ENCODE data around the gene SOX6.

DNA sequence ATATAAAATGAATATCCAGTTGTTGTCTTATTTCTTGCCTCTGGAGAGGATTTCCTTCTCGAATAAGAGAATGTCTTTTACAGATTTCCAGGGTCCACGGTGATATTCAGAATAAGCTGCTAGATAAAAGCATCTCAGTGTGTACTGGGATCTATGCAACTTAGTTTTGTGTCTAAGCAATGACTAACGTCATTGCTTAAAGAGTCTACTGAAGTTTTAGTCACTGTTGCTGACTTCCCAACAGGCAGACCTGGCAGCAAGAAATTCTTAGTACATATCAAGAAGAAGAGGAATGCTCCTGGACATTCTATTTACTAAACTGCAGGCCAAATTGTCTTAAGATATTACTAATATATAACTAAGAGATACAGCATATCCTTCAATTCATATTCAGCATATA lies 70.3 kb downstream of the SOX6 start:
- TF ChIP-seq, protein P1, sequence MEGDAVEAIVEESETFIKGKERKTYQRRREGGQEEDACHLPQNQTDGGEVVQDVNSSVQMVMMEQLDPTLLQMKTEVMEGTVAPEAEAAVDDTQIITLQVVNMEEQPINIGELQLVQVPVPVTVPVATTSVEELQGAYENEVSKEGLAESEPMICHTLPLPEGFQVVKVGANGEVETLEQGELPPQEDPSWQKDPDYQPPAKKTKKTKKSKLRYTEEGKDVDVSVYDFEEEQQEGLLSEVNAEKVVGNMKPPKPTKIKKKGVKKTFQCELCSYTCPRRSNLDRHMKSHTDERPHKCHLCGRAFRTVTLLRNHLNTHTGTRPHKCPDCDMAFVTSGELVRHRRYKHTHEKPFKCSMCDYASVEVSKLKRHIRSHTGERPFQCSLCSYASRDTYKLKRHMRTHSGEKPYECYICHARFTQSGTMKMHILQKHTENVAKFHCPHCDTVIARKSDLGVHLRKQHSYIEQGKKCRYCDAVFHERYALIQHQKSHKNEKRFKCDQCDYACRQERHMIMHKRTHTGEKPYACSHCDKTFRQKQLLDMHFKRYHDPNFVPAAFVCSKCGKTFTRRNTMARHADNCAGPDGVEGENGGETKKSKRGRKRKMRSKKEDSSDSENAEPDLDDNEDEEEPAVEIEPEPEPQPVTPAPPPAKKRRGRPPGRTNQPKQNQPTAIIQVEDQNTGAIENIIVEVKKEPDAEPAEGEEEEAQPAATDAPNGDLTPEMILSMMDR (IDR thresholded peaks at IDR 0.05; ENCODE audit: low read depth, low read length, poor library complexity, severe bottlenecking) = no peak
- no peak for TF ChIP-seq EZH2phosphoT487 (IDR thresholded peaks at IDR 0.05; ENCODE audit: borderline replicate concordance, low read length)
